Hematopoietic multipotent progenitor cell treated with erythropoietin and hydrocortisone succinate and interleukin-3 and kit ligand, for 15 days (in vitro differentiated cells): Measurements from ENCODE around the gene SERPINH1.

Source experiments
- DNase-seq: peaks from one replicate; pipeline ENCODE4 v3.0.0-alpha.2; 2015; ENCODE audit warnings: low spot score

SERPINH1 gene

DNA sequence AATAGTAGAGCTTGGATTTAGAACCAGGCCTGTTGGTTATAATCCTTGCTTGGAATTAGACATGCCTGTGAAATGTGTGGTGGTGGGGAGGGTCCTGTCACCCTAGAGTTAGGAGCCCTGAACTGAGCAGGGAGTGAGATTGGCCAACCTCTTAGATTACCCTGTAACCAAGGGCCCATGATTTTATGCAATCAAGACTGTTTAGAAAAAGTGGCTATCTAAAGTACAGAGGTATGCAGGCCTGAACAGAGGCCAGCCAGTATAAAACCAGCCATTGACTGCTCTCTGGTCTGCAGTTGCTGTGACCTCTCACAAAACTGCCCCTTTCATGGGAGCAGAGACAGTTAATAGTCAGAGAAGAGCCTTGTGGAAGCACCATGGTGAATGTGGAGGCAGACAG lies 36.2 kb downstream of the SERPINH1 start:
- no peak for DNase-seq

DNA sequence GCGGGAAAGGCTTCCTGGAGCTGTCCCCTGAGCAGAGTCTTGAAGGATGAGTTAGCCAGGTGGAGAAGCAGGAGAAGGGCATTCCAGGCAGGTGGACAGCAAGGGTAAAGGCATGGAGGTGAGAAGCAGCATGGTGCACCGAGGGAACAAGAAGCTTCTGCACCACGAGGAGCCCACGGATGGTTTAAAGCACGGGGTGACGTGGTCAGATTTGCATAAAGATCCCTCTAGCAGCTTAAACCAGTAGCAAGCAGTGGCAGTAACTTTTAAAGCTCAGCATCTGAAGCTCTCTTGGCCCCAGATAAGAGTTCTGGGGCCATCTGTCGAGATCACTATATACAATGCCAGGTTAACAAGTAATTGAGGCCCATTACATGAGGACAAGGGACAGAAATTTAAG lies 36.8 kb downstream of the SERPINH1 start:
- no peak for DNase-seq

DNA sequence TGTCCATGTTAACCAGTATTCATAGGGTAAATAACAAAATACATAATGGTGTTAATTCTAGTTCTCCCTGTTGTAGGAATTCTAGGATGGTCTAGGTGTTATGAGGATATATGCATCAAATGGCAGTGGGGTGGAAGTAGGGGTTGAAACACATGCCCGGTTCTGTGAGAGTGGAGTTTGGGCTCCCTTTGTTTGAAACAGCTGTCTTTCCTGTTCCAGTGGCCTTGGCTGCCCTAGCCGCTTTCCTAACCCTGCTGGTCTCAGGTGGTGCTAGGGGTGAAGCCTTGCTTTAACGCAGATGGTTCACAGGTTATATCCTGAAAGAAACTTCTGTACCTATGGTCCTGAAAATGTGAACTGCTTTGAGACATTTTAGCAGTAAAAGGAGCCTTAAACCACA lies 38.3 kb downstream of the SERPINH1 start:
- no peak for DNase-seq

DNA sequence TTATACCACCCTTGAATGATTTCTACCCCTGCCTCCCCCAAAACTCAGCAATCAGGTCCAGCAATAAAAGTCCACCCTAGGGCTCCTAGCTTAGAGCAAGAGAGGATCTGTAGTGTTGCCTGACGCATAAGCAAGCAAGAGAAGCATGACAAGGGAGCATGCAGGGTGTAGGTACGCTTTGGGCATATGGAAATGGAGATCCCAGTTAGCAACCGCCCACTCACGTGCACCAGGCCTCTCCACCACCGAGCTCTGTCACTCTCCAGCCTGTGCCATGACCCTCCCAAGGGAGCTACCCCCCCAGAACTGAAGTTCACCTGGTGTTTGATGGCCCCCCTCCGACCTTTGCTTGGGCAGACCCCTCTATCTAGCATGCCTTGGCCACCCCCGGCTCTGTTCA lies 39.4 kb downstream of the SERPINH1 start:
- no peak for DNase-seq

DNA sequence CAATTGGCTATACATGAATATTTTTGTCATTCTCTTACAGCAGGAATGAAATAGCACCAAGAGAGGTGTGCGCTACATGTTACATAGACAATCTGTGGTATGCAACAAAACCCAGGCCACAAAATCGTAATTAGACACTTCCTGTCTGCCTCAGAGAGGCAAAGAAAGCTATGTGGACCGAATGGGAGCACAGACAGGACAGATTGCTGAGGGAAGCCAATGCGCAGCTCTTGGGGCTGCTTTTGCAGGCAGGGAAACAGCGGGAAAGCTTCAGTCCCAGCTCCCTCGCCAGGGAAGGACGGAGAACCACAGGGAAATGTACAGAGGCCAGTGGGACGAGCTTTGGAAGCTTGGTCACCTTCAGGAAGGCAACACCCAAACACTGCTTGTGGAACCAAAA lies 40.9 kb downstream of the SERPINH1 start:
- no peak for DNase-seq

DNA sequence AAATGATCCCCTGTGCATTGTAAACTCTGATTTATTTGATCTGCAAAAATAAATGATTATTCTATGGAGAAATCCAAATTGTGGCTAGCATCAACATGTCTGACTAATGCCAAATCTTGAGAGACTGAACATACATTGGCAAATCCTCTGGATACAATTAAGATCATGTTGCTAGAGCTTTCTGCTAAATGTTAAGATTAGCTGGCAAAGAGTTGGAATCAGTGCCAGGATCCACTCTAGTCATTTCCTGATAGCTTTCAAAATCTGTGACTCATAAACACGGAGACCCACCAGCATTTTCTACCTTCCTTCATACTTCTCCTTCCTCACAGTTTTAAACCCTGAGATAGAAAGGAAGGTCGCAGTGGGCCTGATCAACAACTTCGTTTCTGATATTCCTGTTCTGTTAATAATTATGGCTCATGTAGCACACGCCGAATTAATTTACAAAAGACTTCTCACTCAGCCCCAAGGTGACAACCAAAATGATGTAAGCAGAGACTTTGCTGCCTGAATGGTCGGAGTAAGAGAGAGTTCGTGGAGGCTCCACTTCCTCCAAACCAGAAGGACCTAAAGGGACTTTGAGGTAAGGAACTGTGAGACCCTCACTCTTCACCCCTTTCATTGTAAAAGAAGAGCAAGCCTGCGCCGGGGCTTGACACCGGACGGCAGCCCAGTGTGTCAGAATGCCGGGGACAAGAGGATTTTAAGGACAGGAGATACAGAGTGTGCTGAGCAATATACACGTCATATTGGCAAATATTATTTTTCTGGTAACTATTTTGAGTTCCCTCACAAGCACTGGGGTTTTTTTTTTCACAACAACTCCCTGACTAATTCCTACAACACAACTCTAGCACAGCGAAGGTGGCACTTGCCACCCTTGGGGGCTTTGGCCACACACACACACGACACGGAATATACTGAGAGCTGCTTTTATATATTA lies 42.0 kb downstream of the SERPINH1 start:
- DNase-seq, result no peak

DNA sequence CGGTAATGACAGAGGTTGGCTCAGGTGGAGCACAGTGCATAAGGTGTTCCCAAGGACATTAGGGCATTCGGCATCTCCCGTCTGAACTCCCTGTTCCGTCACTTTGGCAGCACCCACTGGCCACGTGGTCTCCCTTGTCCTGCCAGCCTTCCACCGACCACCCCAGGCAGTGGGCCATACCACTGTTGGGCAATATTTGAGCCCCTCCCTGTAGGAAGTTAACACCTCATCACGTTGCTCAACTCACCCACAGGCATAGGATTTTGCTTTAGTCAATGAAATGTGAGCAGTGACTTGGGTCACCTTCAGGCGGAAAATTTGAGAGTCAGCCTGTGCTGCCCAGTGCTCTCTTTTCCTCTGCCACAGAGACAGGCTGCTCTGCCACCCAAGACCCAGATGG lies 44.0 kb downstream of the SERPINH1 start:
- DNase-seq, result no peak

DNA sequence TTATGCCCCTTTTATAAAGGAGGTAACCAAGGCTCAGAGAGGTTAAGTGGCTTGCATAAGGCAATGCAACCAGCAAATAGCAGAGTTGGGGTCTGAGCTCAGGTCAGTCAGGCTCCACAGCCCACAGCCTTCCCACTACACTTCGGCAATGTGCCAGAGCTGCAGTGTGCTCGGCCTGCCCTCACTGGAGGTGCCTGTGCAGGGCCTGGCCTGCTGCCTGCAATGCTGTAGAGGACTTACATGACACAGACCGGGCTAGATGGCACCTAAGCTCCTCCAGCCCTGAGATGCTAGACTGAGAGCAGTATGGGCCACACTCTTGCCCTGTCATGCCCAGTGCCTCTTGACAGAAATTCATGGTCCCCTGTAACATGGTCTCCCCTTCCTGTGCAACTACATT lies 49.8 kb downstream of the SERPINH1 start:
- DNase-seq, result no peak

DNA sequence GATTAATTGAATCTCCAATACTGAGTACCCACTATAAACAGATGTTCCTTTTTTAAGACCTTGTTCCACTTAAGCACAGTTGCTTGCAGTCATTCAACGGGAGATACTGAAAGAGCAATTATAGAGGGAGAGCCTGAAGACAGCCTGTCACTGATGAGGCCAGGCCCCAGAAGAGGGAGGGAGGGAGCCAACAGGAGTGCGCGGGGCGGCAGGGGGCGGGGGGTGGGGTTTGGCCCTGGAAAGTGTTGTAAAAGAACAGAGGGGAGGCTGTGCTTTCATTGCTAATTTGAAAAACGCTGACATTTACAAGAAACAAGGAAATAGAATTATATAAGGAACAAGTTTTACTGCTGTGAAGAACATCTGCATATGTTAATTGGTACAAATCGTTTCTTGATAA lies 53.7 kb downstream of the SERPINH1 start:
- no peak for DNase-seq

DNA sequence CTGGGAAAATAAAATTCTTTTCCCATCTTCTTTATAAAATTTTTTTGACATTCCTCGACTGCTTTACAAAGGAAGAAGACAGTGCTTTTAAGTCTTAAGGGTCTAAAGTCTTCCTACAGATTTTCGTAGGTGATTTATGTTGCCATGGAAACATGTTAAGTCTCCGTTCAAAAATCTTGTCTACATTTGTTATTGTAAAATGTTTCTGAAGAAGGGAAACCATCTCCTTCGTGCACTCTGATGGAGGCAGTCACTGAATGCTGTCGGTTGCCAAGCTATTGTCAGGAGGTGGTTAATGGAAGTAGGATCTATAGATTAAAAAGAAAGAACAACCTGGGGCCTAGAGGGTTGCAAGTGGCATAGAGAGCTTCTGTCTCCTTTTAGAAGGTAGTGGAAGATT lies 54.2 kb downstream of the SERPINH1 start:
- DNase-seq, result no peak
